Hepatocyte (in vitro differentiated cells): ENCODE results near the gene CPNE6. TPM values are rescaled to one million over a fixed set of nuclear protein-coding genes. Genes with fewer than 3 reads are reported as not detected.

Experiments
- DNase-seq: peaks from one replicate; pipeline ENCODE4 v3.0.0-alpha.2; 2016; ENCODE audit warnings: low spot score
- H2AFZ ChIP-seq: fragments of 200-600 bp; sonication (generic); 2 replicates; pipeline ENCODE4 v1.6.0; 2016; ENCODE audit warnings: antibody characterized with exemption, mild to moderate bottlenecking
- H3K27ac ChIP-seq: fragments of 200-600 bp; sonication (generic); 2 replicates; pipeline ENCODE4 v1.5.1; 2016; ENCODE audit warnings: mild to moderate bottlenecking
- H3K27me3 ChIP-seq: fragments of 200-600 bp; sonication (generic); 2 replicates; pipeline ENCODE4 v1.6.1; 2016
- H3K36me3 ChIP-seq: fragments of 200-600 bp; sonication (generic); replicated peaks from 2 replicates; pipeline ENCODE4 v1.5.1; 2016; ENCODE audit warnings: low read depth; ENCODE audit not compliant: insufficient read depth
- H3K4me1 ChIP-seq: fragments of 200-600 bp; sonication (generic); 2 replicates; pipeline ENCODE4 v1.5.1; 2016; ENCODE audit warnings: mild to moderate bottlenecking, moderate library complexity; ENCODE audit not compliant: insufficient read depth
- H3K4me2 ChIP-seq: fragments of 200-600 bp; sonication (generic); 2 replicates; pipeline ENCODE4 v1.6.0; 2016
- H3K4me3 ChIP-seq: fragments of 200-600 bp; sonication (generic); 2 replicates; pipeline ENCODE4 v1.5.1; 2016; ENCODE audit warnings: mild to moderate bottlenecking
- H3K79me2 ChIP-seq: fragments of 200-600 bp; sonication (generic); 2 replicates; pipeline ENCODE4 v1.6.0; 2017; ENCODE audit warnings: mild to moderate bottlenecking
- H3K9me2 ChIP-seq: fragments of 200-600 bp; sonication (generic); replicated peaks from 2 replicates; pipeline ENCODE4 v1.6.0; 2017; ENCODE audit warnings: mild to moderate bottlenecking; ENCODE audit not compliant: insufficient read depth
- H3K9me3 ChIP-seq: fragments of 200-600 bp; sonication (generic); 2 replicates; pipeline ENCODE4 v1.5.1; 2016; ENCODE audit warnings: low read depth, mild to moderate bottlenecking
- H4K20me1 ChIP-seq: fragments of 200-600 bp; sonication (generic); 2 replicates; pipeline ENCODE4 v1.6.0; 2016; ENCODE audit warnings: mild to moderate bottlenecking; ENCODE audit not compliant: insufficient read depth, poor library complexity, severe bottlenecking
- EZH2 ChIP-seq: fragments of 200-600 bp; sonication (generic); IDR thresholded peaks from 2 replicates; pipeline ENCODE4 v1.6.1; 2016; ENCODE audit warnings: antibody characterized with exemption, mild to moderate bottlenecking, borderline replicate concordance
- EZH2phosphoT487 ChIP-seq: fragments of 200-600 bp; sonication (generic); IDR thresholded peaks from one replicate; pipeline ENCODE4 v1.6.1; 2018; ENCODE audit warnings: antibody characterized with exemption, mild to moderate bottlenecking, low read depth, moderate library complexity; ENCODE audit not compliant: unreplicated experiment, severe bottlenecking
- WGBS: methylation state at CpG from one replicate; pipeline ENCODE4 v1.1.6; 2016; ENCODE audit warnings: low lambda C conversion rate; ENCODE audit errors: missing lambda C conversion rate; 5-methylcytosine and 5-hydroxymethylcytosine counted together
- polyA plus RNA-seq: library from polyadenylated mRNA; unstranded; fragments of >200 nt; fragmentation: Nextera tagmentation; extraction: Ambion mirVana; gene quantifications from 2 replicates; pipeline ENCODE4 v1.2.1, GENCODE V29; 2016
- total RNA-seq: library from RNA; depleted of rRNA; stranded (reverse); fragments of >200 nt; gene quantifications from 2 replicates; pipeline ENCODE4 v1.2.3, GENCODE V29; 2014
- TF ChIP-seq, protein P1 (sequence below): fragments of 200-600 bp; sonication (generic); IDR thresholded peaks from 2 replicates; pipeline ENCODE4 v1.5.1; 2016; ENCODE audit warnings: antibody characterized with exemption, mild to moderate bottlenecking; ENCODE audit not compliant: poor library complexity

Gene CPNE6
- total and polyA plus RNA-seq, 2 experiments from 2014 or later = not detected

DNA sequence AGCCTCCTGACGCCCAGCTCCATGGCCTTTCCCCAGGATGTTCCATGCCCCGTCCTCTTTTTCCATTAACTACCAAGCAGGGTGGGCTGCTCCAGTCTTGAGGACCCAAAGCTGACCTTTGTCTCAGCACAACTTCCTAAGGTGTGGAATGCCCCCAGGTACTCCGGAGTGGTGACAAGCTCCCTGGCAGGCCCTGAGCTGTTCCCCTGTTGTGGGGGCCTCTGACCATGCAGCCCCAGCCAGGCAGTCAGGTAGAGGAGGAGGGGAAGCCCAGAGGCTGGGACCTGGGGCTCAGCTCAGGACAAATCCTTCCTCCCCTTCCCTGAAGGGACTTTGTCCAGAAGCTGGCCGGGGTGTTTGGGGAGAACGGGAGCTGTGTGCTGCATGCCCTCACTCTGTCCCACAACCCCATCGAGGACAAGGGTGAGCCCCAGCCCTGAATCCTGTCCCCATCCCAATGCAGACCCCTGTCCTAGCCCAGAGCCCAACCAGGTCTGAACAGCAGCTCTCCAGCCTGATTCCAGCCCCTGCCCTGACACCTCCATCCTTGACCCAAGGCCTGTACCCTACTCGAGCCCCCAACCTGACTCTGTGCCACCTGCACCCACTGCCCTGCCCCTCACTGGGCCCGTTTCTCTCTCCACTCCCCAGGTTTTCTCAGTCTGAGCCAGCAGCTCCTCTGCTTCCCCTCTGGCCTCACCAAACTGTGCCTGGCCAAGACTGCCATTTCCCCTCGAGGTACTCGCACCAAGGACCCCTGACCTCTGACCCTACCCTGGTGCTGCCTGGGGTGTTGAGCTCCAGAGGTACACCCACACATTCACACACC is 15.2 kb upstream of the CPNE6 start:
- H3K4me1 ChIP-seq = peaks cover 11% of the 10 kb centered on the region
- H3K79me2 ChIP-seq = no peaks in the 10 kb centered on the region
- no peaks in the 10 kb centered on the region for H3K9me2 ChIP-seq
- no peak for DNase-seq
- H3K4me3 ChIP-seq = no peak overlapping the region
- H3K9me3 ChIP-seq = no peaks in the 10 kb centered on the region
- no peak overlapping the region for H3K27ac ChIP-seq
- WGBS = 88% methylated on average over 10 of the region's 10 CpGs
- H4K20me1 ChIP-seq = no peaks in the 10 kb centered on the region
- peaks cover 7% of the 10 kb centered on the region for H3K27me3 ChIP-seq
- no peak overlapping the region for H2AFZ ChIP-seq
- no peak for TF ChIP-seq EZH2phosphoT487
- no peak for TF ChIP-seq EZH2
- TF ChIP-seq, protein P1, sequence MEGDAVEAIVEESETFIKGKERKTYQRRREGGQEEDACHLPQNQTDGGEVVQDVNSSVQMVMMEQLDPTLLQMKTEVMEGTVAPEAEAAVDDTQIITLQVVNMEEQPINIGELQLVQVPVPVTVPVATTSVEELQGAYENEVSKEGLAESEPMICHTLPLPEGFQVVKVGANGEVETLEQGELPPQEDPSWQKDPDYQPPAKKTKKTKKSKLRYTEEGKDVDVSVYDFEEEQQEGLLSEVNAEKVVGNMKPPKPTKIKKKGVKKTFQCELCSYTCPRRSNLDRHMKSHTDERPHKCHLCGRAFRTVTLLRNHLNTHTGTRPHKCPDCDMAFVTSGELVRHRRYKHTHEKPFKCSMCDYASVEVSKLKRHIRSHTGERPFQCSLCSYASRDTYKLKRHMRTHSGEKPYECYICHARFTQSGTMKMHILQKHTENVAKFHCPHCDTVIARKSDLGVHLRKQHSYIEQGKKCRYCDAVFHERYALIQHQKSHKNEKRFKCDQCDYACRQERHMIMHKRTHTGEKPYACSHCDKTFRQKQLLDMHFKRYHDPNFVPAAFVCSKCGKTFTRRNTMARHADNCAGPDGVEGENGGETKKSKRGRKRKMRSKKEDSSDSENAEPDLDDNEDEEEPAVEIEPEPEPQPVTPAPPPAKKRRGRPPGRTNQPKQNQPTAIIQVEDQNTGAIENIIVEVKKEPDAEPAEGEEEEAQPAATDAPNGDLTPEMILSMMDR = no peak
- H3K4me2 ChIP-seq = no peak overlapping the region
- no peaks in the 10 kb centered on the region for H3K36me3 ChIP-seq

DNA sequence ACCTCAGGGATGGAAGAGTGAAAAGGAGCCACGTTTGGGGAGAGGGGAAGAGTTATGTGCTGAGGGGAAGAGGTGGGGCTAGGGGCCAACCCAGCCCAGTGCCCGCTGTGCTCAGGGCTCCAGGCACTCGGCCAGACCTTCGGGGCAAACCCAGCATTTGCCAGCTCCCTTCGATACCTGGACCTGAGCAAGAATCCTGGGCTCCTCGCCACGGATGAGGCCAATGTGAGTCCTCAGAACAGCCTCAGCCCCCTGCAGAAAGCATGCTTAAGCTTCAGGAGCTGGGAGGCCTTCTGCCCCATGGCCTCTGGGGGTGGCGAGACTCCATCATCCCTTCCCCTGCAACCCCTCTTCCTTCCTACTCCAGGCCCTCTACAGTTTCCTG is 14.6 kb upstream of the CPNE6 start:
- WGBS = 83% methylated on average over 8 of the region's 8 CpGs
- H3K27me3 ChIP-seq = peaks cover 7% of the 10 kb centered on the region

GRCh38 chr14:24057271-24057670 is 14.1 kb upstream of the CPNE6 start:
- Histone ChIP-seq H3K27me3 (peaks cover 7% of the 10 kb centered on the region), H2AFZ (no peak overlapping the region), H3K79me2 (no peaks in the 10 kb centered on the region), H3K4me3 (no peak overlapping the region), H3K9me2 (no peaks in the 10 kb centered on the region), H3K36me3 (no peaks in the 10 kb centered on the region), H4K20me1 (no peaks in the 10 kb centered on the region), H3K9me3 (no peaks in the 10 kb centered on the region), H3K4me1 (peaks cover 5% of the 10 kb centered on the region), H3K27ac (no peak overlapping the region), H3K4me2 (no peak overlapping the region)
- DNase-seq = no peak
- TF ChIP-seq EZH2phosphoT487 (no peak), EZH2 (no peak)
- TF ChIP-seq, protein P1 = no peak
- WGBS = 87% methylated on average over 2 of the region's 2 CpGs

More for the DNA sequence above, 14.6 kb upstream of the CPNE6 start:
- Histone ChIP-seq H3K27ac (no peak overlapping the region), H3K9me2 (no peaks in the 10 kb centered on the region), H3K4me2 (no peak overlapping the region), H3K4me3 (no peak overlapping the region), H4K20me1 (no peaks in the 10 kb centered on the region), H2AFZ (no peak overlapping the region), H3K4me1 (peaks cover 7% of the 10 kb centered on the region), H3K36me3 (no peaks in the 10 kb centered on the region), H3K9me3 (no peaks in the 10 kb centered on the region), H3K79me2 (no peaks in the 10 kb centered on the region)
- no peak for TF ChIP-seq EZH2
- TF ChIP-seq EZH2phosphoT487 = no peak
- TF ChIP-seq, protein P1 = no peak
- DNase-seq = no peak
